IMR-90 (cell line): Measurements from ENCODE around the gene HOXB8. TPM values are rescaled to one million over a fixed set of nuclear protein-coding genes. Genes with fewer than 3 reads are reported as not detected.
A peak's percentile ranks its signal among the peaks of the same experiment; 100 is the strongest.

Source experiments
- ATAC-seq: fragments of 200-7000 bp; cut with Tn5 transposase; 2 replicates; pipeline ENCODE4 v1.9.1; 2020; ENCODE audit warnings: low read depth, mild to moderate bottlenecking, moderate library complexity
- BruUV-seq: library from RNA; stranded (reverse); fragments of 400-500 nt; replicated peaks from 2 replicates; lab custom pipeline; 2021; lab: Mats Ljungman, UMichigan
- CTCF ChIA-PET: fragments of 300-600 bp; formaldehyde crosslinking; extraction: SDS; loops from one replicate; lab custom pipeline; 2021; ENCODE audit warnings: antibody characterized with exemption; lab: Yijun Ruan, JAX
- POLR2A ChIA-PET: fragments of 300-600 bp; sonication (Branson Sonifier 250); formaldehyde crosslinking; loops from one replicate; lab custom pipeline; 2022; ENCODE audit warnings: antibody characterized with exemption; ENCODE audit not compliant: unreplicated experiment; lab: Charles Lee
- DNase-seq: peaks from one replicate; pipeline ENCODE4 v3.0.0; 2013
- H2AFZ ChIP-seq: replicated peaks from 2 replicates; pipeline ENCODE3; 2013; ENCODE audit warnings: low read length, mild to moderate bottlenecking; ENCODE audit not compliant: poor library complexity
- H2AK5ac ChIP-seq: 2 replicates; pipeline ENCODE4 v1.6.1; 2013; ENCODE audit warnings: low read depth, low read length, inconsistent platforms
- H2AK9ac ChIP-seq: replicated peaks from 2 replicates; pipeline ENCODE3; 2013; ENCODE audit warnings: mild to moderate bottlenecking, low read depth, low read length, moderate library complexity; ENCODE audit not compliant: poor library complexity
- H2BK120ac ChIP-seq: 2 replicates; pipeline ENCODE4 v1.6.1; 2013; ENCODE audit warnings: low read depth, low read length, inconsistent platforms
- H2BK15ac ChIP-seq: 3 replicates; pipeline ENCODE4 v1.6.1; 2013; ENCODE audit warnings: low read depth, low read length, inconsistent platforms
- H2BK20ac ChIP-seq: 2 replicates; pipeline ENCODE4 v1.6.1; 2013; ENCODE audit warnings: low read depth, mild to moderate bottlenecking, inconsistent platforms, low read length, moderate library complexity
- H2BK5ac ChIP-seq: 2 replicates; pipeline ENCODE4 v1.6.1; 2013; ENCODE audit warnings: mild to moderate bottlenecking, low read depth, low read length, inconsistent platforms; ENCODE audit not compliant: poor library complexity, severe bottlenecking
- H3K14ac ChIP-seq: replicated peaks from 2 replicates; pipeline ENCODE4 v1.6.1; 2013; ENCODE audit warnings: low read depth, low read length, inconsistent platforms
- H3K18ac ChIP-seq: 2 replicates; pipeline ENCODE4 v1.6.1; 2013; ENCODE audit warnings: low read depth, low read length, control low read depth
- H3K23ac ChIP-seq: 2 replicates; pipeline ENCODE4 v1.6.1; 2013; ENCODE audit warnings: low read depth, low read length, inconsistent platforms
- H3K27ac ChIP-seq: 2 replicates; pipeline ENCODE4 v1.5.1; 2013; ENCODE audit warnings: mild to moderate bottlenecking, control low read depth, low read length; ENCODE audit not compliant: insufficient read depth
- H3K27me3 ChIP-seq: 2 replicates; pipeline ENCODE4 v1.6.1; 2013; ENCODE audit warnings: low read length; ENCODE audit not compliant: control insufficient read depth, insufficient read depth
- H3K36me3 ChIP-seq: 2 replicates; pipeline ENCODE4 v1.6.1; 2013; ENCODE audit warnings: low read length, mixed read lengths; ENCODE audit not compliant: control insufficient read depth, insufficient read depth
- H3K4ac ChIP-seq: 2 replicates; pipeline ENCODE4 v1.6.1; 2013; ENCODE audit warnings: low read depth, low read length, inconsistent platforms
- H3K4me1 ChIP-seq: 2 replicates; pipeline ENCODE4 v1.6.1; 2013; ENCODE audit warnings: low read length, mixed read lengths; ENCODE audit not compliant: control insufficient read depth, insufficient read depth
- H3K4me2 ChIP-seq: 2 replicates; pipeline ENCODE4 v1.6.1; 2013; ENCODE audit warnings: low read depth, mild to moderate bottlenecking, control low read depth, low read length, moderate library complexity
- H3K4me3 ChIP-seq: 2 replicates; pipeline ENCODE4 v1.5.1; 2013; ENCODE audit warnings: low read depth, mild to moderate bottlenecking, control low read depth, low read length, moderate library complexity; ENCODE audit not compliant: insufficient read depth
- H3K56ac ChIP-seq: 2 replicates; pipeline ENCODE4 v1.6.1; 2013; ENCODE audit warnings: low read length, inconsistent platforms; ENCODE audit not compliant: insufficient read depth; ENCODE audit errors: extremely low read depth
- H3K79me1 ChIP-seq, 2 experiments: 2 replicates each; pipeline ENCODE4 v1.6.1; 2013; ENCODE audit warnings: low read length in 2 of 2, inconsistent platforms in 1 of 2, low read depth in 1 of 2
- H3K9ac ChIP-seq: 2 replicates; pipeline ENCODE4 v1.6.1; 2013; ENCODE audit warnings: low read depth, low read length, control low read depth
- H3K9me1 ChIP-seq: 2 replicates; pipeline ENCODE4 v1.6.1; 2013; ENCODE audit warnings: low read length, inconsistent platforms; ENCODE audit not compliant: insufficient read depth
- H3K9me3 ChIP-seq: 2 replicates; pipeline ENCODE4 v1.6.1; 2013; ENCODE audit warnings: low read length; ENCODE audit not compliant: control insufficient read depth, insufficient read depth
- H4K20me1 ChIP-seq: 2 replicates; pipeline ENCODE4 v1.6.1; 2013; ENCODE audit warnings: low read length, inconsistent platforms; ENCODE audit not compliant: insufficient read depth
- H4K5ac ChIP-seq: 2 replicates; pipeline ENCODE4 v1.6.1; 2013; ENCODE audit warnings: mild to moderate bottlenecking, low read depth, low read length, control low read depth
- H4K8ac ChIP-seq, 2 experiments: 2 replicates each; pipeline ENCODE4 v1.6.1; 2013; ENCODE audit warnings: low read depth in 2 of 2, low read length in 2 of 2, control low read depth in 1 of 2, inconsistent platforms in 1 of 2
- H4K91ac ChIP-seq: 2 replicates; pipeline ENCODE4 v1.6.1; 2013; ENCODE audit warnings: low read depth, low read length, inconsistent platforms; ENCODE audit not compliant: insufficient read depth
- CEBPB ChIP-seq: IDR thresholded peaks from 2 replicates; pipeline ENCODE4 v1.6.1; 2012; ENCODE audit warnings: low read depth, low read length, improper control_type of control experiment
- NFE2L2 ChIP-seq: fragments of 150-350 bp; IDR thresholded peaks from 2 replicates; pipeline ENCODE4 v1.6.1; 2016; ENCODE audit warnings: low read depth, mild to moderate bottlenecking, low read length
- RCOR1 ChIP-seq: IDR thresholded peaks from 2 replicates; pipeline ENCODE4 v1.6.1; 2012; ENCODE audit warnings: mild to moderate bottlenecking, low read length, improper control_type of control experiment; ENCODE audit not compliant: insufficient replicate concordance
- WGBS, 2 experiments: methylation state at CpG; one replicate each; pipeline versions ENCODE4 v1.1.5 to v1.1.7; 2013; ENCODE audit warnings: missing lambda C conversion rate in 2 of 2; ENCODE audit not compliant: insufficient read length in 1 of 2; ENCODE audit errors: extremely low coverage in 2 of 2; 5-methylcytosine and 5-hydroxymethylcytosine counted together
- dilution Hi-C: fragments of 300-500 bp; cut with HindIII; formaldehyde crosslinking; loops from one replicate; pipeline ENCODE4 v1.14.3; 2018; ENCODE audit warnings: low sequenced_read_pairs; ENCODE audit not compliant: unreplicated experiment
- in situ Hi-C: fragments of 300-500 bp; cut with MboI; formaldehyde crosslinking; loops from 3 replicates; pipeline ENCODE4 v1.14.3; 2019; ENCODE audit warnings: low sequenced_read_pairs, inconsistent platforms, mixed read lengths
- intact Hi-C: fragments of 100-400 bp; cut with micrococcal nuclease; formaldehyde crosslinking; loops from 2 replicates; pipeline ENCODE4 v1.10.0; 2022
- polyA plus RNA-seq, 3 experiments: library from polyadenylated mRNA; depleted of rRNA; stranded (reverse); fragments of >200 nt; gene quantifications; 2 replicates each; pipeline ENCODE4 v1.2.3, GENCODE V29; 2012; ENCODE audit warnings: low replicate concordance in 1 of 3
- total RNA-seq: library from RNA; depleted of rRNA; stranded (reverse); fragments of >200 nt; gene quantifications from 2 replicates; pipeline ENCODE4 v1.2.3, GENCODE V29; 2012

HOXB8 gene
- total and polyA plus RNA-seq, 2 of the 4 experiments (the other 2 are of a cell fraction), result 0.54 to 5.3 TPM

DNA sequence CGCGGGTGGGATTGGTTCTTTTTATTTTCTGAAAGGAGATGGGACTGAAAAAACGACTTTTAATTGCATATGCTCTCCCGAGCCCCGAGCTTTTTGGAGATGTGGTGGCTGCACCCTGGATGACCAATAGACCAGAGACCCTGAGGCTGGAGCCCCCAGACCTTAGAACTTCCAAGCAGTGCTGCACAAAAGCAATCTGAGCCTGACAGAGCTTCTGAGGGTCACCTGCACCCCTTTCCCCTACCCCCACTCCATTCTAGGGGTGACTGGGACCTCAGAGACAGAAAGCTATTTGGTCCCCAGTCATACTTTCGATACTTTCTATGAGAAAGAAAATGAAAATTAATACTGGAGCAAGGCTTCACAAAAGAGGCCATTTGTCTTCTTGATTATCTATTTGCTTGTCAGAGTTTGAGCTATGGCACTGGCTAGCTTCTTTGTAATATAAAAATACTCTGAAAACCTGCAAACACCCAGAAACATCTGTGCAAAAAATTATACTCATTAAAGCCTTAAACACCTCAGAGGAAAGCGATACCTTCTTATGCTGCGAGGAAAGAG lies 40.5 kb downstream of the HOXB8 start (continued):
- TF ChIP-seq NFE2L2, result no peak

DNA sequence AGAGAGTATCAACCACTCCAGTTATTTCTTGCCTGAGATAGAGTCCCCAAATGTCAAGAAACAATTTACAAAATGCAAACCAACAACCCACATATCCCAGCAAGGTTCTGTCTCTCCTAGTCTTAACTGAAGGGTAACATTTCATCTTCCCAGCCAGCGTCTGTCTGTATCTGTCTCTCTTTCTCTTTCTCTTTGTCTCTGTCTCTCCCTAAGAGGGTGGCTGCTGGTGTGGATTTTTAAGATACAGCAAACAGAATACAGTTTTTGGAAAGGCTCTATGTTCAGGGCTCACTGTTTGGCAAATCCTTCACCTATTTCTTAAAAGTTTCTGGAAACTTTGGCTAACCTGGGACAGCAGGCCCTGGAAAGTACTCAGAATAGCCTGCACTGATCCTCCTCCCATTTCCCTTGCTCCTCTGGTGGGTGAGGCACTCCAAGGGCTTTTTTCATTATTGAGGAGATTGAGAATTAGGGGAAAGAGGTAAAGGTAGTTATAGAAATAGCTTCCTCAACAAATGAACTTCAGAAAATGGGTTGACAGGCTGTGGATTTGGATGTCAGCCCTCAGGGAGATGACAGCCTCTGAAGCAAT lies 43.2 kb downstream of the HOXB8 start:
- H3K4me1 ChIP-seq, result peaks cover 34% of the 10 kb centered on the region
- H4K91ac ChIP-seq, result peak overlapping the region; percentile 95
- POLR2A ChIA-PET, result interaction anchor here (0.6 kb wide), 1 partner anchor 31 kb away, joined by 5 read pairs; no protein-coding TSS in a partner anchor
- intact Hi-C loops, result loop anchor here (2.0 kb wide), 1 partner anchor 21 kb away; the partner anchor contains the start of gene HOXB5
- dilution Hi-C loops, result no loop called here
- peak overlapping the region; percentile 98 for H3K14ac ChIP-seq
- no peaks in the 10 kb centered on the region for H3K27me3 ChIP-seq
- H3K56ac ChIP-seq, result peak overlapping the region; percentile 96
- H3K79me1 ChIP-seq, result peaks cover 0 to 2% of the 10 kb centered on the region in 2 experiments; a peak in 1 of 4 replicates
- ATAC-seq (no peak), DNase-seq (no peak)
- H3K9me1 ChIP-seq, result peaks cover 6% of the 10 kb centered on the region
- peak overlapping the region; percentile 97 for H3K4ac ChIP-seq
- H3K4me2 ChIP-seq, result peak overlapping the region; percentile 83
- peak overlapping the region; percentile 97 for H2AK5ac ChIP-seq
- H3K9me3 ChIP-seq, result no peaks in the 10 kb centered on the region
- BruUV-seq, result no TSS peak
- TF ChIP-seq CEBPB (peak; percentile 11; the same call in 1 of the 2 replicates), RCOR1 (no peak)
- CTCF ChIA-PET, result no interaction called here
- H3K36me3 ChIP-seq, result peaks cover 57% of the 10 kb centered on the region
- H3K9ac ChIP-seq, result peak overlapping the region; percentile 96
- peak overlapping the region; percentile 96 for H4K5ac ChIP-seq
- H2BK20ac ChIP-seq, result peak overlapping the region; percentile 90
- peak overlapping the region; percentile 90 for H2AK9ac ChIP-seq
- H4K20me1 ChIP-seq, result peaks cover 8% of the 10 kb centered on the region
- in situ Hi-C loops, result no loop called here
- H4K8ac ChIP-seq, result peak overlapping the region; percentile 77 to 97
- no peak overlapping the region for H2AFZ ChIP-seq
- H2BK15ac ChIP-seq, result peak overlapping the region; percentile 75
- H3K27ac ChIP-seq, result peak overlapping the region; percentile 99
- H3K23ac ChIP-seq, result peak overlapping the region; percentile 100
- peak overlapping the region; percentile 99 for H2BK5ac ChIP-seq
- peak overlapping the region; percentile 45 for H3K4me3 ChIP-seq
- H3K18ac ChIP-seq, result peak overlapping the region; percentile 73
- no CpG with 5 or more reads among the region's 1 CpG for WGBS, 2 experiments
- peak overlapping the region; percentile 78 for H2BK120ac ChIP-seq
